Embryonic facial prominence (tissue), 1 donor: Measurements from ENCODE around the gene HMX3.

Source experiments
- DNase-seq: peaks from one replicate; pipeline ENCODE4 v3.0.0-alpha.2; 2016; ENCODE audit errors: extremely low spot score

Gene HMX3

GRCh38 chr10:123135415-123136141, at the start of gene HMX3:
HMX3 (plus strand) TSS chr10:123135970; CDS start chr10:123136051, 81 bp downstream.
- DNase-seq, result no peak

- DNase-seq, result no peak
These were observed 49.5 kb upstream of the HMX3 start for GRCh38 chr10:123086281-123086680.

- no peak for DNase-seq
These were observed 48.4 kb upstream of the HMX3 start for GRCh38 chr10:123087348-123087747.

- no peak for DNase-seq
These were observed 48.0 kb upstream of the HMX3 start for GRCh38 chr10:123087786-123088185.

GRCh38 chr10:123092635-123093414, 42.9 kb upstream of the HMX3 start:
- DNase-seq, result no peak

- DNase-seq, result no peak
These were observed 42.3 kb upstream of the HMX3 start for GRCh38 chr10:123093489-123093888.

- no peak for DNase-seq
These were observed 39.3 kb upstream of the HMX3 start for GRCh38 chr10:123096452-123096851.

- no peak for DNase-seq
These were observed 38.7 kb upstream of the HMX3 start for GRCh38 chr10:123097039-123097438.

GRCh38 chr10:123100030-123100762, 35.6 kb upstream of the HMX3 start:
- DNase-seq, result no peak

GRCh38 chr10:123101872-123102271, 33.9 kb upstream of the HMX3 start:
- DNase-seq, result no peak

- no peak for DNase-seq
These were observed 33.1 kb upstream of the HMX3 start for GRCh38 chr10:123102673-123103072.

- DNase-seq, result no peak
These were observed 31.8 kb upstream of the HMX3 start for GRCh38 chr10:123103944-123104343.

- DNase-seq, result no peak
These were observed 26.3 kb upstream of the HMX3 start for GRCh38 chr10:123109466-123109865.

- no peak for DNase-seq
These were observed 17.9 kb upstream of the HMX3 start for GRCh38 chr10:123117644-123118417.

GRCh38 chr10:123119081-123119480, 16.7 kb upstream of the HMX3 start:
- no peak for DNase-seq

- no peak for DNase-seq
These were observed 9.5 kb upstream of the HMX3 start for GRCh38 chr10:123126246-123126645.

- DNase-seq, result no peak
These were observed 6.0 kb upstream of the HMX3 start for GRCh38 chr10:123129618-123130271.

GRCh38 chr10:123132576-123133477, 2.9 kb upstream of the HMX3 start:
- DNase-seq, result peak; percentile 70

- no peak for DNase-seq
These were observed 2.0 kb upstream of the HMX3 start for GRCh38 chr10:123133541-123134342.
